SK-N-SH treated with all-trans-retinoic acid at 6 μM for 48 hours (cell line): ENCODE data around the gene FGFRL1.

Source experiments
- ESRRG ChIP-seq: fragments of 250-450 bp; sonication (Bioruptor Pico); IDR thresholded peaks from 2 replicates; pipeline ENCODE4 v1.6.1; 2021; ENCODE audit warnings: mild to moderate bottlenecking
- OSR1 ChIP-seq: fragments of 250-450 bp; sonication (Bioruptor Pico); IDR thresholded peaks from 2 replicates; pipeline ENCODE4 v1.8.0; 2022; ENCODE audit warnings: moderate library complexity, mild to moderate bottlenecking, inconsistent platforms
- TOX ChIP-seq: fragments of 250-450 bp; sonication (Bioruptor Pico); IDR thresholded peaks from 2 replicates; pipeline ENCODE4 v1.8.0; 2021; ENCODE audit warnings: mild to moderate bottlenecking, moderate library complexity, borderline replicate concordance

GRCh38 chr4:1021386-1022050 is 10.1 kb downstream of the FGFRL1 start:
- TF ChIP-seq TOX (no peak), ESRRG (CRISPR knock-in tag) (no peak), OSR1 (CRISPR knock-in tag) (no peak)
